GM10266 (cell line): ENCODE measurements around the gene SMIM17.
A peak's percentile ranks its signal among the peaks of the same experiment; 100 is the strongest.

Source experiments
- DNase-seq: peaks from one replicate; pipeline ENCODE4 v3.0.0; 2012; ENCODE audit errors: extremely low spot score
- CTCF ChIP-seq: IDR thresholded peaks from 2 replicates; pipeline ENCODE4 v1.5.1; 2012; ENCODE audit warnings: mild to moderate bottlenecking, low read depth; ENCODE audit not compliant: control insufficient read depth, insufficient read depth; ENCODE audit errors: missing control alignments

SMIM17 gene

DNA sequence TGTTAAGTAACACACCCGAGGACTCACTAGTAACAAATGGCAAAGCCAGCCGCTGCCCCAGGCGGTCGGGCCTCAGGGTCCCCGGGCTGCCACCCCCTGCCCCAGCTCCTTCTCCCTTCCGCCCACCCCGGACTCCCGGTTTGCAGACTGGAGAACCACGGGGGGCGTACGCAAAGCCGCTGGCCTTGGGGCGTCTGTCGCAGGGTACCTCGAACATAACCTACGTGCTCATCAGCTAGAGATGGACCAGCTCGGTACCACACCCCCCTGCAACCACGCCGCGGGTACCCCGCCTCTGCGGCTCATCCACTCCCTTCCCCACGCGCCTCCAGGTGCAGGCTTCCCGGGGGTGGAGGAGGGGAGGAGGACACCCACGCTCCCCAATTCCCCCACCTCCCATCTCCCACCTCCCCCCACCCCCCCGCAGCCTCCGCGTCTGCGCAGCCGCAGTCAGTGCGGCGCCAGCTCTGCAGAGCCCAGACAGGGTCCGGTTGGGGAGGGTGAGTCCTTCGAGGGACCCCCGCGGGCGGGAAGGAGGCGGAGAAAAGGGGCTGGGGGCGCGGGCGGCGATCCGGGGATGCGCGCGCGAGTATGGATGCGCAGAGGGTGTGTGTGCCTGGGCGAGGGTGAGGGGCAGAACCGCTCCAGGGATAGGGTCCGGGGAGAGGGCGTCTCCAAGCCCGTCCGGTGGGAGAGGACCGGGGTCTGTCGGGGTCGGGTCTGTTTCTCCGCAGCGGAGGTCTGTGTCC is at the start of gene SMIM17:
Gene SMIM17, plus strand, starts transcription at position 449 of the 749 bp plus-strand sequence. CDS start 2,509 bp downstream, outside the sequence.
- no peak for TF ChIP-seq CTCF
- DNase-seq, result no peak

- no peak for DNase-seq
- TF ChIP-seq CTCF, result no peak
These were observed 48.5 kb upstream of the SMIM17 start for GRCh38 chr19:56594446-56594782.

- no peak for TF ChIP-seq CTCF
- DNase-seq, result peak; percentile 95
These were observed 48.0 kb upstream of the SMIM17 start, which contains the start of gene ZNF71 for GRCh38 chr19:56594783-56595547. TSS of gene ZNF71 (plus strand) at chr19:56595302. CDS start at chr19:56601559, 6,257 bp downstream.

DNA sequence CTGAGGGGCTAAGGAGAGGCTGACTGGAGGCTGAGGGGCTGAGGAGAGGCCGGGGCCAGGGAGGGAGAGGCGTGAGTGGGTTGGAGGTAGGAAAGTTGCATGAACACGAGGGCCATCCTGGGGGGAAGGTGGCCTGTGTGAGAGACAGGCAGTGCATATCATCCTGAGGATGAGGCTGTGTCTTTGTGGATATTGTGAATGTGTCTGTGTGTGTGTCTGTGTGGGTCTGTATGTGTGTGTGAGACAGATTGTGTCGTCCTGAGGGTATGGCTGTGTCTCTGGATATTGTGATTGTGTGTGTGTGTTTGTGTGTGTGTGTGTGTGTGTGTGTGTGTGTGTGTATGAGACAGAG is 47.4 kb upstream of the SMIM17 start:
- no peak for DNase-seq
- TF ChIP-seq CTCF, result no peak

DNA sequence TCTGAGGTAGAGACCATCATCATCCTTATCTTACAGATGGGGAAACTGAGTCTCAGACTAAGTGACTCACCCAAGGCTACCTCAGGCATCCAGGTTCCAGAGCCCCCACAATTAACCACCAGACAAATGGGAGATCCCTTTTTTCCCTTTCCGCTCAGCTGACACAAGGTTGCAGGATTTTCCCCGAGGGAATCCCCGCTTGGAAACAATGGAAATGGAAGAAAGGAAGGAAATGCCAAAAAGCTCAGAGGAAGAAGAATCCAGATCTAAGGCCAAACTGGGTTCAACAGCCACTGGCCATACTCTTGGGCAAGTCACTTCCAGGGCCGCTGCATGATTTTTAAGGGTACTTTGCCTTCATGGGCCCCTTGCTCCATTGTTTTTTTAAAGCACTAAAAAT is 46.3 kb upstream of the SMIM17 start:
- TF ChIP-seq CTCF, result no peak
- no peak for DNase-seq

- no peak for TF ChIP-seq CTCF
- no peak for DNase-seq
These were observed 45.3 kb upstream of the SMIM17 start for GRCh38 chr19:56597696-56598095.

DNA sequence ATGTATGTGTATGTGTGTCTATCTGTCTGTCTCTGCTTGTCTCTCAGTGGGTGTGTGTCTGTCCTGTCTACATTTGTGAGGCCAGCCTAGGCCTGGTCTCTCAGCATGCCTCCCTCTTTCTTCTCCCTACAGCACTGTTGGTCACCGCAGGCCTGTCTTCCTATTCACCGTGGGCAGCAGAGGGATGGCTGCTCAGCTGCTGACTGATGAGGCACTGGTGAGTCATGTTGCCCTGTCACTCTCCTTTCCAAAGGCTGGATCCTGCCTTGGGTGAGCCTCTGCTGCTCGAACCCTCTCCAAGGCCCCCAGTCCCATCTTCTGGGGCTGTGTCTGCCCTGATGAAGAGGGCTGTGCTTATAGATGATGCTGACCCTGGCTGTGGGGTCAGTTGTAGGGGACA is 41.6 kb upstream of the SMIM17 start:
- no peak for DNase-seq
- TF ChIP-seq CTCF, result no peak
